HEK293 (cell line): ENCODE results near the gene ZNF8.

Experiments used
- IKZF3 ChIP-seq: fragments of 450-650 bp; IDR thresholded peaks from 2 replicates; pipeline ENCODE4 v1.5.0; 2018; ENCODE audit warnings: missing biosample characterization, mild to moderate bottlenecking, missing genetic modification characterization, moderate library complexity
- MZF1 ChIP-seq: fragments of 450-650 bp; formaldehyde crosslinking; IDR thresholded peaks from 2 replicates; pipeline ENCODE4 v1.5.1; 2017; ENCODE audit warnings: missing biosample characterization, missing genetic modification characterization, borderline replicate concordance
- PRDM10 ChIP-seq: fragments of 450-650 bp; formaldehyde crosslinking; IDR thresholded peaks from 2 replicates; pipeline ENCODE4 v1.5.1; 2016; ENCODE audit warnings: missing biosample characterization, missing genetic modification characterization
- ZNF121 ChIP-seq: fragments of 450-650 bp; formaldehyde crosslinking; IDR thresholded peaks from 2 replicates; pipeline ENCODE4 v1.5.1; 2016; ENCODE audit warnings: missing biosample characterization, missing genetic modification characterization
- ZNF132 ChIP-seq: fragments of 450-650 bp; formaldehyde crosslinking; IDR thresholded peaks from 2 replicates; pipeline ENCODE4 v1.5.1; 2017; ENCODE audit warnings: missing biosample characterization, missing genetic modification characterization, borderline replicate concordance
- ZNF155 ChIP-seq: fragments of 450-650 bp; formaldehyde crosslinking; IDR thresholded peaks from 2 replicates; pipeline ENCODE4 v1.5.1; 2016; ENCODE audit warnings: missing biosample characterization, missing genetic modification characterization
- ZNF16 ChIP-seq: fragments of 450-650 bp; formaldehyde crosslinking; IDR thresholded peaks from 2 replicates; pipeline ENCODE4 v1.5.1; 2016; ENCODE audit warnings: low read depth, missing biosample characterization, missing genetic modification characterization
- ZNF175 ChIP-seq: fragments of 450-650 bp; formaldehyde crosslinking; IDR thresholded peaks from 2 replicates; pipeline ENCODE4 v1.5.1; 2016; ENCODE audit warnings: missing biosample characterization, missing genetic modification characterization
- ZNF239 ChIP-seq: fragments of 450-650 bp; formaldehyde crosslinking; IDR thresholded peaks from 2 replicates; pipeline ENCODE4 v1.5.1; 2016; ENCODE audit warnings: missing biosample characterization, missing genetic modification characterization
- ZNF362 ChIP-seq: fragments of 450-650 bp; formaldehyde crosslinking; IDR thresholded peaks from 2 replicates; pipeline ENCODE4 v1.5.1; 2016; ENCODE audit warnings: missing biosample characterization, missing genetic modification characterization
- ZNF544 ChIP-seq: fragments of 450-650 bp; formaldehyde crosslinking; IDR thresholded peaks from 2 replicates; pipeline ENCODE4 v1.5.0; 2017; ENCODE audit warnings: missing biosample characterization, missing genetic modification characterization
- ZNF555 ChIP-seq: fragments of 450-650 bp; formaldehyde crosslinking; conservative IDR thresholded peaks from 2 replicates; pipeline ENCODE4 v1.5.1; 2017; ENCODE audit warnings: missing biosample characterization, mild to moderate bottlenecking, missing genetic modification characterization, inconsistent platforms
- ZNF629 ChIP-seq: fragments of 450-650 bp; formaldehyde crosslinking; IDR thresholded peaks from 2 replicates; pipeline ENCODE4 v1.5.1; 2017; ENCODE audit warnings: missing biosample characterization, missing genetic modification characterization
- ZNF660 ChIP-seq: fragments of 450-650 bp; IDR thresholded peaks from 2 replicates; pipeline ENCODE4 v1.5.1; 2018; ENCODE audit warnings: missing biosample characterization, mild to moderate bottlenecking, missing genetic modification characterization
- ZNF777 ChIP-seq: fragments of 450-650 bp; formaldehyde crosslinking; IDR thresholded peaks from 2 replicates; pipeline ENCODE4 v1.5.1; 2017; ENCODE audit warnings: missing biosample characterization, missing genetic modification characterization, borderline replicate concordance
- ZNF837 ChIP-seq: fragments of 450-650 bp; formaldehyde crosslinking; IDR thresholded peaks from 2 replicates; pipeline ENCODE4 v1.5.1; 2016; ENCODE audit warnings: missing biosample characterization, missing genetic modification characterization
- ZSCAN30 ChIP-seq: fragments of 450-650 bp; IDR thresholded peaks from 2 replicates; pipeline ENCODE4 v1.5.1; 2018; ENCODE audit warnings: missing biosample characterization, mild to moderate bottlenecking, missing genetic modification characterization, moderate library complexity
- TF ChIP-seq, protein P1 (sequence below): fragments of 450-650 bp; formaldehyde crosslinking; IDR thresholded peaks from 2 replicates; pipeline ENCODE4 v1.5.1; 2016; ENCODE audit warnings: missing biosample characterization, missing genetic modification characterization, borderline replicate concordance
- TF ChIP-seq, protein P2 (sequence below): fragments of 450-650 bp; formaldehyde crosslinking; IDR thresholded peaks from 2 replicates; pipeline ENCODE4 v1.5.1; 2016; ENCODE audit warnings: missing biosample characterization, missing genetic modification characterization
- TF ChIP-seq, protein P3 (sequence below): fragments of 450-650 bp; formaldehyde crosslinking; IDR thresholded peaks from 2 replicates; pipeline ENCODE4 v1.5.1; 2016; ENCODE audit warnings: missing biosample characterization, missing genetic modification characterization
- TF ChIP-seq, protein P4 (sequence below): fragments of 450-650 bp; formaldehyde crosslinking; IDR thresholded peaks from 2 replicates; pipeline ENCODE4 v1.5.1; 2017; ENCODE audit warnings: missing biosample characterization, missing genetic modification characterization

The ZNF8 gene

DNA sequence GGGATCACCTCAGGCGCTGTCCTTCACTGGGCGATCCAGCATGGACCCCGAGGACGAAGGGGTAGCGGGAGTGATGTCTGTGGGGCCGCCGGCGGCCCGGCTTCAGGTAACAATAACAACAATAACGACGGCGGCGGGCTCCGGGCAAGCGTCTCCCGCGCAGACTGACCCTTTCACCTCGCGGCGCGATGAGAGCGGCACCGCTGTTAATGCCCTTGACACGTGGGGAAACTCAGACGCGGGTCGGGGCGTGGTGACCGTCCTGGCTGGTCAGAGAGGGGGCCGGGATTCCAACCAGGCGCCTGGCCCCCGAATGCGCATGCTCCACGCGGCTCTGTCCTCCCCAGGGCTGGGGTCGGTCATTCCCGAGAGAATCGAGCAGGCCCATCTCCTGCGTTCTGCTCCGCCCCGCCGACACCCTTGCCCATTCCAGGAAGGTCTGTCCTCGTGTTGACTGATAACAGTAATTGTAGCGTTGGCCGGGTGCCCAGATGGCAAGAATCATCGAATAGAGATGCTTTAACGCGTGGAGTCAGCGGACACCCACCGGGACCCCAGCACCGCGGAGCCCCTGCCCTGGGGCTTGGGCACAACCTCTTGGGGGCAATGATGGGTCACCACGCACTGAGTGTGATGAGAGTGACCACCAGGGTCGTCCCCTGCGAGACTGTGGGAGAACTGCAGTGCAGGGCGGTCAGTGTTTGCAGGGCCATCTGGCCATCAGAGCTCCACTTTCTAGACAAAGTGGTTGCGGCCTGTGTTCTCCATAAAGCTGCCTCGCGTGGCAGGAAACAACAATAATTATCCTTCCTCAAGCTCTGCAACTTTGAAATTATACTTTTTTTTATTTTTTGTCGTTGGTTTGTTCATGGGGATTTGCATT lies 528 bp downstream of the ZNF8 start (continued):
- TF ChIP-seq, protein P1, sequence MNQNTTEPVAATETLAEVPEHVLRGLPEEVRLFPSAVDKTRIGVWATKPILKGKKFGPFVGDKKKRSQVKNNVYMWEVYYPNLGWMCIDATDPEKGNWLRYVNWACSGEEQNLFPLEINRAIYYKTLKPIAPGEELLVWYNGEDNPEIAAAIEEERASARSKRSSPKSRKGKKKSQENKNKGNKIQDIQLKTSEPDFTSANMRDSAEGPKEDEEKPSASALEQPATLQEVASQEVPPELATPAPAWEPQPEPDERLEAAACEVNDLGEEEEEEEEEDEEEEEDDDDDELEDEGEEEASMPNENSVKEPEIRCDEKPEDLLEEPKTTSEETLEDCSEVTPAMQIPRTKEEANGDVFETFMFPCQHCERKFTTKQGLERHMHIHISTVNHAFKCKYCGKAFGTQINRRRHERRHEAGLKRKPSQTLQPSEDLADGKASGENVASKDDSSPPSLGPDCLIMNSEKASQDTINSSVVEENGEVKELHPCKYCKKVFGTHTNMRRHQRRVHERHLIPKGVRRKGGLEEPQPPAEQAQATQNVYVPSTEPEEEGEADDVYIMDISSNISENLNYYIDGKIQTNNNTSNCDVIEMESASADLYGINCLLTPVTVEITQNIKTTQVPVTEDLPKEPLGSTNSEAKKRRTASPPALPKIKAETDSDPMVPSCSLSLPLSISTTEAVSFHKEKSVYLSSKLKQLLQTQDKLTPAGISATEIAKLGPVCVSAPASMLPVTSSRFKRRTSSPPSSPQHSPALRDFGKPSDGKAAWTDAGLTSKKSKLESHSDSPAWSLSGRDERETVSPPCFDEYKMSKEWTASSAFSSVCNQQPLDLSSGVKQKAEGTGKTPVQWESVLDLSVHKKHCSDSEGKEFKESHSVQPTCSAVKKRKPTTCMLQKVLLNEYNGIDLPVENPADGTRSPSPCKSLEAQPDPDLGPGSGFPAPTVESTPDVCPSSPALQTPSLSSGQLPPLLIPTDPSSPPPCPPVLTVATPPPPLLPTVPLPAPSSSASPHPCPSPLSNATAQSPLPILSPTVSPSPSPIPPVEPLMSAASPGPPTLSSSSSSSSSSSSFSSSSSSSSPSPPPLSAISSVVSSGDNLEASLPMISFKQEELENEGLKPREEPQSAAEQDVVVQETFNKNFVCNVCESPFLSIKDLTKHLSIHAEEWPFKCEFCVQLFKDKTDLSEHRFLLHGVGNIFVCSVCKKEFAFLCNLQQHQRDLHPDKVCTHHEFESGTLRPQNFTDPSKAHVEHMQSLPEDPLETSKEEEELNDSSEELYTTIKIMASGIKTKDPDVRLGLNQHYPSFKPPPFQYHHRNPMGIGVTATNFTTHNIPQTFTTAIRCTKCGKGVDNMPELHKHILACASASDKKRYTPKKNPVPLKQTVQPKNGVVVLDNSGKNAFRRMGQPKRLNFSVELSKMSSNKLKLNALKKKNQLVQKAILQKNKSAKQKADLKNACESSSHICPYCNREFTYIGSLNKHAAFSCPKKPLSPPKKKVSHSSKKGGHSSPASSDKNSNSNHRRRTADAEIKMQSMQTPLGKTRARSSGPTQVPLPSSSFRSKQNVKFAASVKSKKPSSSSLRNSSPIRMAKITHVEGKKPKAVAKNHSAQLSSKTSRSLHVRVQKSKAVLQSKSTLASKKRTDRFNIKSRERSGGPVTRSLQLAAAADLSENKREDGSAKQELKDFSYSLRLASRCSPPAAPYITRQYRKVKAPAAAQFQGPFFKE (tag by site-specific recombination), result no peak
- TF ChIP-seq ZNF660 (tag by site-specific recombination) (no peak), ZNF629 (tag by site-specific recombination) (peak; percentile 9; the same call in 1 of the 2 replicates), ZNF16 (tag by site-specific recombination) (no peak), ZNF132 (tag by site-specific recombination) (no peak), ZNF555 (no peak), ZNF777 (tag by site-specific recombination) (no peak), ZNF837 (tag by site-specific recombination) (no peak), MZF1 (peak; percentile 84), ZSCAN30 (tag by site-specific recombination) (peak; percentile 67), ZNF175 (no peak), ZNF121 (tag by site-specific recombination) (no peak), ZNF544 (tag by site-specific recombination) (no peak), ZNF362 (no peak), ZNF239 (no peak), PRDM10 (peak; percentile 20; the same call in 1 of the 2 replicates), IKZF3 (tag by site-specific recombination) (no peak), ZNF155 (tag by site-specific recombination) (no peak)
- TF ChIP-seq, protein P2, sequence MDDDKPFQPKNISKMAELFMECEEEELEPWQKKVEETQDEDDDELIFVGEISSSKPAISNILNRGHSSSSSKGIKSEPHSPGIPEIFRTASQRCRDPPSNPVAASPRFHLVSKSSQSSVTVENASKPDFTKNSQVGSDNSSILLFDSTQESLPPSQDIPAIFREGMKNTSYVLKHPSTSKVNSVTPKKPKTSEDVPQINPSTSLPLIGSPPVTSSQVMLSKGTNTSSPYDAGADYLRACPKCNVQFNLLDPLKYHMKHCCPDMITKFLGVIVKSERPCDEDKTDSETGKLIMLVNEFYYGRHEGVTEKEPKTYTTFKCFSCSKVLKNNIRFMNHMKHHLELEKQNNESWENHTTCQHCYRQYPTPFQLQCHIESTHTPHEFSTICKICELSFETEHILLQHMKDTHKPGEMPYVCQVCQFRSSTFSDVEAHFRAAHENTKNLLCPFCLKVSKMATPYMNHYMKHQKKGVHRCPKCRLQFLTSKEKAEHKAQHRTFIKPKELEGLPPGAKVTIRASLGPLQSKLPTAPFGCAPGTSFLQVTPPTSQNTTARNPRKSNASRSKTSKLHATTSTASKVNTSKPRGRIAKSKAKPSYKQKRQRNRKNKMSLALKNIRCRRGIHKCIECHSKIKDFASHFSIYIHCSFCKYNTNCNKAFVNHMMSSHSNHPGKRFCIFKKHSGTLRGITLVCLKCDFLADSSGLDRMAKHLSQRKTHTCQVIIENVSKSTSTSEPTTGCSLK (tag by site-specific recombination), result no peak
- TF ChIP-seq, protein P3, sequence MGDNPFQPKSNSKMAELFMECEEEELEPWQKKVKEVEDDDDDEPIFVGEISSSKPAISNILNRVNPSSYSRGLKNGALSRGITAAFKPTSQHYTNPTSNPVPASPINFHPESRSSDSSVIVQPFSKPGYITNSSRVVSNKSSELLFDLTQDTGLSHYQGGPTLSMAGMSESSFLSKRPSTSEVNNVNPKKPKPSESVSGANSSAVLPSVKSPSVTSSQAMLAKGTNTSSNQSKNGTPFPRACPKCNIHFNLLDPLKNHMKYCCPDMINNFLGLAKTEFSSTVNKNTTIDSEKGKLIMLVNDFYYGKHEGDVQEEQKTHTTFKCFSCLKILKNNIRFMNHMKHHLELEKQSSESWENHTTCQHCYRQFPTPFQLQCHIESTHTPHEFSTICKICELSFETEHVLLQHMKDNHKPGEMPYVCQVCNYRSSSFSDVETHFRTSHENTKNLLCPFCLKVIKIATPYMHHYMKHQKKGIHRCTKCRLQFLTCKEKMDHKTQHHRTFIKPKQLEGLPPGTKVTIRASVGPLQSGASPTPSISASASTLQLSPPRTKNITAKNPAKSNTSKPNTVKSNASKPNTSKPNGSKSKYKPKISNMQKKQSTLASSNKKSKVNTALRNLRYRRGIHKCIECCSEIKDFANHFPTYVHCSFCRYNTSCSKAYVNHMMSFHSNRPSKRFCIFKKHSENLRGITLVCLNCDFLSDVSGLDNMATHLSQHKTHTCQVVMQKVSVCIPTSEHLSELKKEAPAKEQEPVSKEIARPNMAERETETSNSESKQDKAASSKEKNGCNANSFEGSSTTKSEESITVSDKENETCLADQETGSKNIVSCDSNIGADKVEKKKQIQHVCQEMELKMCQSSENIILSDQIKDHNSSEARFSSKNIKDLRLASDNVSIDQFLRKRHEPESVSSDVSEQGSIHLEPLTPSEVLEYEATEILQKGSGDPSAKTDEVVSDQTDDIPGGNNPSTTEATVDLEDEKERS, result no peak
- TF ChIP-seq, protein P4, sequence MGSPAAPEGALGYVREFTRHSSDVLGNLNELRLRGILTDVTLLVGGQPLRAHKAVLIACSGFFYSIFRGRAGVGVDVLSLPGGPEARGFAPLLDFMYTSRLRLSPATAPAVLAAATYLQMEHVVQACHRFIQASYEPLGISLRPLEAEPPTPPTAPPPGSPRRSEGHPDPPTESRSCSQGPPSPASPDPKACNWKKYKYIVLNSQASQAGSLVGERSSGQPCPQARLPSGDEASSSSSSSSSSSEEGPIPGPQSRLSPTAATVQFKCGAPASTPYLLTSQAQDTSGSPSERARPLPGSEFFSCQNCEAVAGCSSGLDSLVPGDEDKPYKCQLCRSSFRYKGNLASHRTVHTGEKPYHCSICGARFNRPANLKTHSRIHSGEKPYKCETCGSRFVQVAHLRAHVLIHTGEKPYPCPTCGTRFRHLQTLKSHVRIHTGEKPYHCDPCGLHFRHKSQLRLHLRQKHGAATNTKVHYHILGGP (tag by site-specific recombination), result no peak
